IMR-90 (cell line): Measurements from ENCODE around the gene C1QTNF5.

Source experiments
- BHLHE40 ChIP-seq: fragments of 150-350 bp; IDR thresholded peaks from 2 replicates; pipeline ENCODE4 v1.6.1; 2016; ENCODE audit warnings: mild to moderate bottlenecking, low read depth, low read length
- CEBPB ChIP-seq: IDR thresholded peaks from 2 replicates; pipeline ENCODE4 v1.6.1; 2012; ENCODE audit warnings: low read depth, low read length, improper control_type of control experiment
- CHD1 ChIP-seq: IDR thresholded peaks from 2 replicates; pipeline ENCODE4 v1.6.1; 2012; ENCODE audit warnings: low read depth, low read length, improper control_type of control experiment
- CTCF ChIP-seq: conservative IDR thresholded peaks from 2 replicates; pipeline ENCODE4 v1.5.1; 2012; ENCODE audit warnings: mild to moderate bottlenecking, low read depth, low read length, improper control_type of control experiment
- ELK1 ChIP-seq: fragments of 150-350 bp; IDR thresholded peaks from 2 replicates; pipeline ENCODE4 v1.6.1; 2016; ENCODE audit warnings: low read depth, mild to moderate bottlenecking, low read length, moderate library complexity, borderline replicate concordance
- FOS ChIP-seq: fragments of 150-350 bp; IDR thresholded peaks from 2 replicates; pipeline ENCODE4 v1.6.1; 2016; ENCODE audit warnings: low read depth, low read length
- MAFK ChIP-seq: IDR thresholded peaks from 2 replicates; pipeline ENCODE4 v1.6.1; 2012; ENCODE audit warnings: low read depth, low read length, improper control_type of control experiment
- MAZ ChIP-seq: IDR thresholded peaks from 2 replicates; pipeline ENCODE4 v1.6.1; 2012; ENCODE audit warnings: low read depth, mild to moderate bottlenecking, low read length, improper control_type of control experiment, moderate library complexity, borderline replicate concordance
- MXI1 ChIP-seq: IDR thresholded peaks from 2 replicates; pipeline ENCODE4 v1.6.1; 2012; ENCODE audit warnings: low read depth, mild to moderate bottlenecking, low read length, moderate library complexity, borderline replicate concordance
- POLR2A ChIP-seq: IDR thresholded peaks from 2 replicates; pipeline ENCODE4 v1.6.1; 2012; ENCODE audit warnings: mild to moderate bottlenecking, low read depth, low read length
- RAD21 ChIP-seq: IDR thresholded peaks from 2 replicates; pipeline ENCODE4 v1.6.1; 2012; ENCODE audit warnings: low read length, improper control_type of control experiment
- RFX5 ChIP-seq: IDR thresholded peaks from 2 replicates; pipeline ENCODE4 v1.8.0; 2012; ENCODE audit warnings: low read depth, mild to moderate bottlenecking, low read length, moderate library complexity
- SMC3 ChIP-seq: fragments of 150-350 bp; IDR thresholded peaks from 2 replicates; pipeline ENCODE4 v1.6.1; 2016; ENCODE audit warnings: low read depth, mild to moderate bottlenecking, antibody characterized with exemption, low read length, moderate library complexity
- USF2 ChIP-seq: fragments of 150-350 bp; IDR thresholded peaks from 2 replicates; pipeline ENCODE4 v1.6.1; 2017; ENCODE audit warnings: mild to moderate bottlenecking, antibody characterized with exemption, low read length, low read depth

- TF ChIP-seq CTCF (no peak), MAZ (no peak), MAFK (no peak), POLR2A (no peak), BHLHE40 (no peak), RAD21 (no peak), SMC3 (no peak), MXI1 (no peak), CEBPB (no peak), CHD1 (no peak), FOS (no peak), RFX5 (no peak), USF2 (no peak), ELK1 (no peak)
Measured at GRCh38 chr11:119329320-119329719, 11.4 kb downstream of the C1QTNF5 start.
